Lower lobe of right lung (tissue), 2 donors: Measurements from ENCODE around the gene C17orf75. TPM values are rescaled to one million over a fixed set of nuclear protein-coding genes. Genes with fewer than 3 reads are reported as not detected.
A peak's percentile ranks its signal among the peaks of the same experiment; 100 is the strongest.

ENCODE experiments used
- ATAC-seq, 2 donors: fragments of 200-7000 bp; cut with Tn5 transposase; one replicate each; pipeline ENCODE4 v1.9.1; 2020 to 2022; ENCODE audit warnings: mild to moderate bottlenecking in 2 of 2, moderate library complexity in 2 of 2
- DNase-seq: peaks from one replicate; pipeline ENCODE4 v3.0.0-alpha.2; 2020
- H3K27ac ChIP-seq: fragments of 200-600 bp; one replicate; pipeline ENCODE4 v1.8.0; 2022
- H3K27me3 ChIP-seq: fragments of 200-600 bp; one replicate; pipeline ENCODE4 v1.8.0; 2022; ENCODE audit warnings: low read depth
- H3K36me3 ChIP-seq: fragments of 200-600 bp; one replicate; pipeline ENCODE4 v1.8.0; 2022; ENCODE audit warnings: mild to moderate bottlenecking
- H3K4me1 ChIP-seq: fragments of 200-600 bp; one replicate; pipeline ENCODE4 v1.8.0; 2022
- H3K4me3 ChIP-seq: fragments of 200-600 bp; one replicate; pipeline ENCODE4 v1.8.0; 2022; ENCODE audit warnings: mild to moderate bottlenecking
- H3K9me3 ChIP-seq: fragments of 200-600 bp; one replicate; pipeline ENCODE4 v1.8.0; 2022
- intact Hi-C: fragments of 100-400 bp; cut with DNase I; formaldehyde crosslinking; loops from one replicate; pipeline ENCODE4 v1.11.0; 2022
- total RNA-seq: library from RNA; stranded (reverse); fragmentation: NEBNext Ultra II Directional; extraction: Animal tissue kit (Norgen Biotek cat#: 25700); gene quantifications from one replicate; pipeline ENCODE4 v1.2.1, GENCODE V29; 2021
- TF ChIP-seq, protein P1 (sequence below): fragments of 200-600 bp; IDR thresholded peaks from one replicate; pipeline ENCODE4 v1.8.0; 2022; ENCODE audit warnings: antibody characterized with exemption, mild to moderate bottlenecking
- donor health status: DM: no; HTN: yes; CAD: no; lungs with severe emphysema.

Gene C17orf75
- total RNA-seq, 1 donor from 2014 or later: 11.7 TPM

DNA sequence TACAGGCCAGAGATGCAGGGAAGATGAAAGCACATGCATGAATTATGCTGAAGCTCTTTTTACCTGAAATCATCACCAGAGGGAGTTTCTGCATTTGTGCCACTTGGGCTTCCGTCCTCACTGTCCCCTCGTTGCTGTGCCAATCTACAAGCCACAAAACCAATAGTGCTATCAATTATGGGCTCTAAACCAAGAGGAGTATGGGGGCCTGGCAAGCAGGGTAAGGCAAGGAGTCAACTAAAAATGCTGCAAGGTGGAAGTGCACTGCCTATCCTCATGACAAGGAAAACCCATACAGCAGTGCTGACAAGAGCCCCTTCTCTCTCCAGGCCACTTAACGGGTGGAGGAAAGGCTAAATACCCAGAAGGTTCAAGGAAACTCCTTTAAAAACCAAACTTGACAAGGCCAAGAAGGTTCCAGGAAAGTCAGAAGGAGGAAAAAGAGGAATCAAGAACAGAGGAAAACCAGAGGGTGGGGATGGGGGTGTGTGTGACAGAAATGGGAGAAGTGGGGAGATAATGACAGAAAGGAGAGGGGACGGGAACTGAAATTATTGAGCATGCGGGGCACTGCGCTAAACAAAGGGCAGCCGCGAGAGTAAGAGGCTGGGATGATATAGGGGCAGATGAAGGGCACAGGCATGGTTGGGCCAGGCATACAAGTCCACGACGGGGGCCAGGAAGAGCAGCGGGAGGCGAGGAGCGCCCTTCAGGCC, 674 bp downstream of the C17orf75 start:
- H3K9me3 ChIP-seq: no peaks in the 10 kb centered on the region
- DNase-seq: no peak
- H3K4me3 ChIP-seq: peak overlapping the region; percentile 80
- H3K4me1 ChIP-seq: peaks cover 14% of the 10 kb centered on the region
- peaks cover 34% of the 10 kb centered on the region for H3K36me3 ChIP-seq
- TF ChIP-seq, protein P1, sequence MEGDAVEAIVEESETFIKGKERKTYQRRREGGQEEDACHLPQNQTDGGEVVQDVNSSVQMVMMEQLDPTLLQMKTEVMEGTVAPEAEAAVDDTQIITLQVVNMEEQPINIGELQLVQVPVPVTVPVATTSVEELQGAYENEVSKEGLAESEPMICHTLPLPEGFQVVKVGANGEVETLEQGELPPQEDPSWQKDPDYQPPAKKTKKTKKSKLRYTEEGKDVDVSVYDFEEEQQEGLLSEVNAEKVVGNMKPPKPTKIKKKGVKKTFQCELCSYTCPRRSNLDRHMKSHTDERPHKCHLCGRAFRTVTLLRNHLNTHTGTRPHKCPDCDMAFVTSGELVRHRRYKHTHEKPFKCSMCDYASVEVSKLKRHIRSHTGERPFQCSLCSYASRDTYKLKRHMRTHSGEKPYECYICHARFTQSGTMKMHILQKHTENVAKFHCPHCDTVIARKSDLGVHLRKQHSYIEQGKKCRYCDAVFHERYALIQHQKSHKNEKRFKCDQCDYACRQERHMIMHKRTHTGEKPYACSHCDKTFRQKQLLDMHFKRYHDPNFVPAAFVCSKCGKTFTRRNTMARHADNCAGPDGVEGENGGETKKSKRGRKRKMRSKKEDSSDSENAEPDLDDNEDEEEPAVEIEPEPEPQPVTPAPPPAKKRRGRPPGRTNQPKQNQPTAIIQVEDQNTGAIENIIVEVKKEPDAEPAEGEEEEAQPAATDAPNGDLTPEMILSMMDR: no peak
- intact Hi-C loops: no loop called here
- peak; percentile 17 to 46 for ATAC-seq
- H3K27ac ChIP-seq: peak overlapping the region; percentile 82
- no peaks in the 10 kb centered on the region for H3K27me3 ChIP-seq

DNA sequence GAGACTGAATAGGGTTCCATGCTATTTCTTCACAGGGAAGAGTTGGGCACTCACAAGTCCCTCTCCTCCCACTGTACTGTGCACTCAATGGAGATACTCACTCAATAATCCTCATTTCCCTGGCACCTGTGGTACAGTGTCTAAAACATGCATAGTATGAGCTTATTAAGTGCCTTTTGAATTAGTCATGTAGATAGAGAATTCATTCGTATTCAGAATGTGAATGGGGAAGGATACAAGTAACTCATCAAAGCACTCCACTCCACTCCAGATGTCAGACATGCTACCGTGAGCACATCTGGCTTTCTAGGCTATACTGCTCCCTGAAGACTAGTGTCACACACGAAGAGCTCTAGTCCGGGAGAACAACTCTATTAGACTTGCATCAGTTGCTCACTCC, 6.3 kb downstream of the C17orf75 start:
- no peak for ATAC-seq
- DNase-seq: no peak
- TF ChIP-seq, protein P1: no peak
- Histone ChIP-seq H3K4me3 (no peak overlapping the region), H3K27ac (no peak overlapping the region), H3K27me3 (no peaks in the 10 kb centered on the region), H3K9me3 (no peaks in the 10 kb centered on the region), H3K36me3 (peaks cover 66% of the 10 kb centered on the region), H3K4me1 (peaks cover 1% of the 10 kb centered on the region)
- intact Hi-C loops: no loop called here

DNA sequence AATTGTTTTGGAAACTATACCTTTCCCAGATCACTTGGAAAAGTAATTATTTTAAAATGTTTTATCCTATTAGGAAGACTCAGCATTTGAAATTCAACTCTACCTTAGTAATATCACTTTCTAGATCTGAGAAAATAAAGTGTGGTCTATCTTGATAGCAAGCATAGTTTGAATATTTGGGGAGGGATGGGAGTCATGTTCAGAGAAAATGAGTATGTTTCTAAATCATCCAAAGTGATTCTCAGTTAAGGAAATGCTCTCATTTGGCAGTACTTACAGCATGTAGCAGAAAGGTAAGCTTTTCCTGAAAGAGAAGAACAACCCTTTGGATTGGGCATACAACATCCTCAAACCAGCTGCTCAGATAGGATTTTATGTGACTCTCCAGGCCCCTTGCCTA, 6.9 kb downstream of the C17orf75 start:
- Histone ChIP-seq H3K9me3 (no peaks in the 10 kb centered on the region), H3K36me3 (peaks cover 66% of the 10 kb centered on the region), H3K27ac (no peak overlapping the region), H3K4me1 (no peaks in the 10 kb centered on the region), H3K27me3 (no peaks in the 10 kb centered on the region), H3K4me3 (no peak overlapping the region)
- TF ChIP-seq, protein P1: no peak
- ATAC-seq (no peak), DNase-seq (no peak)
- intact Hi-C loops: no loop called here

DNA sequence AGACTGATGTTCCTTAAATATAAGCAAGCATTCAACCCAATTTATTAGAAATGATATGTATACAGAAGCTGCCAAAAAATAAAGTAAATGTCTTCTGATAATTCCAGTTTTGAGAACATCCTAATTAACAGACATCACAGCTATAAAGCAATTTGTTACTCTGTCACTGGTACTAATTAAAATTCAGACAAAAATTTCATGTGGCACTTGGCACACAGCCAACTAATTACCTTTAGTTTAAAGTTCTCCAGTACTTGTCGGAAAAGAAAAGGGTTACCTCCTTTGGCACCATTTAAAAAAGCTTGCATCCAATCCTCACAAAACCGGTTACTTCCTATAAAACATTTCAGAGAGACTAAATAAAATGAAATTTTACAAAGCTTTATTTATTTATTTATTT, 8.8 kb downstream of the C17orf75 start:
- no peak overlapping the region for H3K27ac ChIP-seq
- TF ChIP-seq, protein P1: no peak
- H3K4me3 ChIP-seq: no peak overlapping the region
- DNase-seq: no peak
- H3K4me1 ChIP-seq: no peaks in the 10 kb centered on the region
- intact Hi-C loops: no loop called here
- ATAC-seq: no peak
- no peaks in the 10 kb centered on the region for H3K9me3 ChIP-seq
- peaks cover 50% of the 10 kb centered on the region for H3K36me3 ChIP-seq
- no peaks in the 10 kb centered on the region for H3K27me3 ChIP-seq

DNA sequence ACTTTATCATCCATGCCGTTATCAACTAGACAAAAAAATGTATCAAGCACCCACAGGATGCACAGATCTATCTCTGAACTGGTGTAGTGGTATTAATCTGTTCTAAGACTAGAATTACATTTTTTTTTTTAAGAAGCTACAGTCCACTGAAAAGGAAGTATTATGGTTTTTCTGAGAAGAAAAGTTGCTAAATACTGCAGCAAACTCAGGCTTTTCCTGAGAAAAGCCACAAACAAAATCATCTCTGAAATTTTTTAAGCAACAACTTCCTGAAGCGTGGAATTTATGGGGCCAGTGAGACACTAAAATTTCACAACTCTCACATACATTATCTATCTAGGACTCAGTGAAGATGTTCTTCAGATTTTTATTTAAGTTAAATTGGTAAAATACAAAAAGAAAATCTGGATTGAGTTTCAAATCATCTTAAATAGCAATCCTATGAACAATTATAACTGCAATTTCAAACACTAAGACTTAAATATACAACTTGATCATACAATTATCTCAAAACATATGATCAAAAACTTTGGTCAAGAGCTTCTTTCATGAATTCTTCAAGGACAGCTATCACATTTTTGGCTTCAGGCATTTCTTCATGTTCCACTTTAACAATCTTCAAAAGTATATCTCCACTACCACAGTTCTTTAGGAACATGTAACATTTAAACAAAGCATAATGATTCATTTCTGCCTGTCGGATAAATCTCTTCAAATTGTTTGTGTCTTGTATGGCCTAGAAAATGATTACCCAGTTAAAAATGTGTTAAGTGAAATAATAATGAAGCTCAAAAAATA, 10.5 kb downstream of the C17orf75 start:
- peak in 1 of 2 donors; percentile 44 for ATAC-seq
- no peak for DNase-seq
- no peak overlapping the region for H3K4me3 ChIP-seq
- TF ChIP-seq, protein P1: no peak
- H3K36me3 ChIP-seq: peaks cover 33% of the 10 kb centered on the region
- H3K27me3 ChIP-seq: no peaks in the 10 kb centered on the region
- intact Hi-C loops: no loop called here
- H3K27ac ChIP-seq: no peak overlapping the region
- no peaks in the 10 kb centered on the region for H3K4me1 ChIP-seq
- H3K9me3 ChIP-seq: no peaks in the 10 kb centered on the region
